HepG2 (cell line): ENCODE results near the gene C20orf96. TPM values are rescaled to one million over a fixed set of nuclear protein-coding genes. Genes with fewer than 3 reads are reported as not detected.

ENCODE experiments used
- AHR ChIP-seq: IDR thresholded peaks from 2 replicates; pipeline ENCODE4 v1.6.1; 2018; ENCODE audit warnings: missing genetic modification reagents, missing compliant biosample characterization
- FOXP1 ChIP-seq, 2 experiments: fragments of 450-650 bp in 1 of 2; IDR thresholded peaks; 2 replicates each; pipeline ENCODE4 v1.6.1; 2017 to 2018; ENCODE audit warnings: antibody characterized with exemption in 1 of 2
- GPN1 ChIP-seq: sonication (generic); formaldehyde crosslinking; IDR thresholded peaks from 2 replicates; pipeline ENCODE4 v1.5.1; 2020; ENCODE audit warnings: missing genetic modification reagents, borderline replicate concordance
- HMG20A ChIP-seq: IDR thresholded peaks from 2 replicates; pipeline ENCODE4 v1.6.1; 2016; ENCODE audit warnings: borderline replicate concordance
- IKZF5 ChIP-seq: IDR thresholded peaks from 2 replicates; pipeline ENCODE4 v1.6.1; 2018; ENCODE audit warnings: missing genetic modification reagents, mild to moderate bottlenecking, missing compliant biosample characterization
- KDM6A ChIP-seq: IDR thresholded peaks from 2 replicates; pipeline ENCODE4 v1.6.1; 2016; ENCODE audit warnings: low read depth
- MAFF ChIP-seq: IDR thresholded peaks from 2 replicates; pipeline ENCODE4 v1.6.1; 2011; ENCODE audit warnings: low read depth, low read length, improper control_type of control experiment
- MZF1 ChIP-seq: sonication (generic); formaldehyde crosslinking; IDR thresholded peaks from 2 replicates; pipeline ENCODE4 v1.8.1; 2023; ENCODE audit warnings: mild to moderate bottlenecking, missing genetic modification reagents, borderline replicate concordance
- NFATC3 ChIP-seq: sonication (generic); formaldehyde crosslinking; IDR thresholded peaks from 2 replicates; pipeline ENCODE4 v1.5.1; 2020; ENCODE audit warnings: mild to moderate bottlenecking, missing genetic modification reagents
- NFRKB ChIP-seq: fragments of 450-650 bp; IDR thresholded peaks from 2 replicates; pipeline ENCODE4 v1.6.1; 2017
- PHF8 ChIP-seq: sonication (generic); formaldehyde crosslinking; IDR thresholded peaks from 2 replicates; pipeline ENCODE4 v1.5.0; 2020; ENCODE audit warnings: missing genetic modification reagents
- PLRG1 ChIP-seq: fragments of 450-650 bp; conservative IDR thresholded peaks from 2 replicates; pipeline ENCODE4 v1.6.1; 2016
- RBFOX2 ChIP-seq: fragments of 200-400 bp; formaldehyde crosslinking; IDR thresholded peaks from 2 replicates; pipeline ENCODE4 v1.6.1; 2017; ENCODE audit warnings: low read depth, mild to moderate bottlenecking, low read length
- SAP130 ChIP-seq: IDR thresholded peaks from 2 replicates; pipeline ENCODE4 v1.6.1; 2016; ENCODE audit warnings: low read depth
- THAP9 ChIP-seq: sonication (generic); formaldehyde crosslinking; IDR thresholded peaks from 2 replicates; pipeline ENCODE4; 2020; ENCODE audit warnings: missing genetic modification reagents, mild to moderate bottlenecking, borderline replicate concordance
- THYN1 ChIP-seq: sonication (generic); formaldehyde crosslinking; IDR thresholded peaks from 2 replicates; pipeline ENCODE4 v1.8.1; 2023; ENCODE audit warnings: low read depth, mild to moderate bottlenecking, moderate library complexity, missing genetic modification reagents, borderline replicate concordance
- ZFP1 ChIP-seq: IDR thresholded peaks from 2 replicates; pipeline ENCODE4 v1.6.1; 2016
- ZNF280B ChIP-seq: sonication (generic); formaldehyde crosslinking; IDR thresholded peaks from 2 replicates; pipeline ENCODE4 v1.5.0; 2020; ENCODE audit warnings: missing genetic modification reagents, mild to moderate bottlenecking, borderline replicate concordance
- ZNF331 ChIP-seq: sonication (generic); formaldehyde crosslinking; IDR thresholded peaks from 2 replicates; pipeline ENCODE4 v1.4.0; 2020; ENCODE audit warnings: missing genetic modification reagents
- ZNF607 ChIP-seq: sonication (generic); formaldehyde crosslinking; IDR thresholded peaks from 2 replicates; pipeline ENCODE4 v1.5.1; 2020; ENCODE audit warnings: missing genetic modification reagents, mild to moderate bottlenecking, borderline replicate concordance
- ZNF703 ChIP-seq: sonication (generic); formaldehyde crosslinking; IDR thresholded peaks from 2 replicates; pipeline ENCODE4 v1.5.1; 2020; ENCODE audit warnings: missing genetic modification reagents, mild to moderate bottlenecking, moderate library complexity, borderline replicate concordance
- ZNF746 ChIP-seq: sonication (generic); formaldehyde crosslinking; IDR thresholded peaks from 2 replicates; pipeline ENCODE4 v1.8.0; 2022; ENCODE audit warnings: mild to moderate bottlenecking, missing genetic modification reagents
- ZNF777 ChIP-seq: sonication (generic); formaldehyde crosslinking; IDR thresholded peaks from 2 replicates; pipeline ENCODE4 v1.4.0; 2020; ENCODE audit warnings: missing genetic modification reagents
- ZNF878 ChIP-seq: sonication (generic); formaldehyde crosslinking; IDR thresholded peaks from 2 replicates; pipeline ENCODE4 v1.8.1; 2023; ENCODE audit warnings: mild to moderate bottlenecking, missing genetic modification reagents, moderate library complexity
- polyA plus RNA-seq, 8 experiments: library from polyadenylated mRNA; depleted of rRNA in 3 of 8; stranded (reverse) in 7 of 8; unstranded in 1 of 8; fragments of >200 nt; fragmentation: Illumina TruSeq in 4 of 8; extraction: Trizol in 4 of 8; gene quantifications; 2 replicates each; pipeline versions ENCODE4 v1.2.1 to v1.2.3, GENCODE V29; 2011 to 2016; ENCODE audit warnings: low read depth in 4 of 8, missing spikeins in 1 of 8, mixed read lengths in 1 of 8; ENCODE audit not compliant: insufficient read depth in 1 of 8
- total RNA-seq, 5 experiments: library from RNA; depleted of rRNA; stranded (reverse); fragments of >200 nt; fragmentation: Illumina TruSeq; extraction: Trizol; gene quantifications; 2 replicates each; pipeline ENCODE4 v1.2.3, GENCODE V29; 2016; ENCODE audit warnings: low read depth in 1 of 5
- TF ChIP-seq, protein P1 (sequence below): sonication (generic); formaldehyde crosslinking; IDR thresholded peaks from 2 replicates; pipeline ENCODE4 v1.8.0; 2023; ENCODE audit warnings: mild to moderate bottlenecking, missing genetic modification reagents

C20orf96 gene
- total and polyA plus RNA-seq, 2 of the 13 experiments (the other 11 are each of a cell fraction or from before 2014, with no cell fraction given), result 3.8 to 20.6 TPM

GRCh38 chr20:297098-297924 is 6.8 kb upstream of the C20orf96 start, which contains the start of gene ZCCHC3 (continued):
- TF ChIP-seq MZF1, result peak; percentile 43; the same call in 1 of the 2 replicates
- TF ChIP-seq FOXP1 (IDR thresholded peaks at IDR 0.05), result no peak; the same call in 1 of the 2 replicates
- TF ChIP-seq FOXP1 (CRISPR knock-in tag; IDR thresholded peaks at IDR 0.05), result peak; percentile 69
- TF ChIP-seq, protein P1, sequence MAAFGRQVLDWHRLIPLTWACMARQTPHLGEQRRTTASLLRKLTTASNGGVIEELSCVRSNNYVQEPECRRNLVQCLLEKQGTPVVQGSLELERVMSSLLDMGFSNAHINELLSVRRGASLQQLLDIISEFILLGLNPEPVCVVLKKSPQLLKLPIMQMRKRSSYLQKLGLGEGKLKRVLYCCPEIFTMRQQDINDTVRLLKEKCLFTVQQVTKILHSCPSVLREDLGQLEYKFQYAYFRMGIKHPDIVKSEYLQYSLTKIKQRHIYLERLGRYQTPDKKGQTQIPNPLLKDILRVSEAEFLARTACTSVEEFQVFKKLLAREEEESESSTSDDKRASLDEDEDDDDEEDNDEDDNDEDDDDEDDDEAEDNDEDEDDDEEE (CRISPR knock-in tag), result peak; percentile 98
- peak; percentile 39; the same call in 1 of the 2 replicates for TF ChIP-seq KDM6A
- TF ChIP-seq SAP130 (CRISPR knock-in tag), result peak; percentile 98
- TF ChIP-seq ZNF280B (CRISPR knock-in tag), result peak; percentile 99
- TF ChIP-seq GPN1 (CRISPR knock-in tag), result 0 out of 2 replicates have a peak, but pooled peaks have one; percentile 24
- peak; percentile 100 for TF ChIP-seq ZNF703 (CRISPR knock-in tag)
- TF ChIP-seq PHF8 (CRISPR knock-in tag), result peak; percentile 85
- no peak for TF ChIP-seq PLRG1
- peak; percentile 85 for TF ChIP-seq ZFP1 (CRISPR knock-in tag)
- peak; percentile 86 for TF ChIP-seq HMG20A (CRISPR knock-in tag)
- no peak; the same call in 1 of the 2 replicates for TF ChIP-seq THYN1 (CRISPR knock-in tag)
- peak; percentile 99 for TF ChIP-seq ZNF607 (CRISPR knock-in tag)
- peak; percentile 99 for TF ChIP-seq NFATC3 (CRISPR knock-in tag)
- peak; percentile 95 for TF ChIP-seq AHR (CRISPR knock-in tag)
- peak; percentile 100 for TF ChIP-seq IKZF5 (CRISPR knock-in tag)
- peak; percentile 96 for TF ChIP-seq ZNF331 (CRISPR knock-in tag)
- peak; percentile 86 for TF ChIP-seq THAP9 (CRISPR knock-in tag)
- peak; percentile 99 for TF ChIP-seq ZNF746
- TF ChIP-seq NFRKB, result peak; percentile 97
- TF ChIP-seq MAFF, result no peak
- TF ChIP-seq RBFOX2, result peak; percentile 100
- TF ChIP-seq ZNF878, result peak; percentile 99
- peak; percentile 91 for TF ChIP-seq ZNF777 (CRISPR knock-in tag)
